ENCODE measurements around the gene MYT1. TPM values are rescaled to one million over a fixed set of nuclear protein-coding genes. Genes with fewer than 3 reads are reported as not detected.

Gene MYT1
- total RNA-seq, 1 donor from 2014 or later, result 0.74 TPM

GRCh38 chr20:64192406-64192805, 28.2 kb downstream of the MYT1 start:
- H3K27me3 Mint-ChIP-seq (ENCODE audit: unreplicated experiment), result no peaks in the 10 kb centered on the region
- no peak overlapping the region for H3K4me3 Mint-ChIP-seq (ENCODE audit: unreplicated experiment)
- H3K4me1 Mint-ChIP-seq (ENCODE audit: unreplicated experiment), result peaks cover 5% of the 10 kb centered on the region
- H3K27ac Mint-ChIP-seq (ENCODE audit: unreplicated experiment), result no peak overlapping the region
- H3K9me3 Mint-ChIP-seq (ENCODE audit: unreplicated experiment), result no peaks in the 10 kb centered on the region
- H3K36me3 Mint-ChIP-seq (ENCODE audit: low read depth, unreplicated experiment), result no peaks in the 10 kb centered on the region
- peak; percentile 47 for DNase-seq (ENCODE audit: low spot score)
- no peak for TF ChIP-seq CTCF (IDR thresholded peaks at IDR 0.05; ENCODE audit: unreplicated experiment)

- H3K4me1 Mint-ChIP-seq (ENCODE audit: unreplicated experiment), result peaks cover 5% of the 10 kb centered on the region
- H3K4me3 Mint-ChIP-seq (ENCODE audit: unreplicated experiment), result no peak overlapping the region
- H3K27me3 Mint-ChIP-seq (ENCODE audit: unreplicated experiment), result no peaks in the 10 kb centered on the region
- DNase-seq (ENCODE audit: low spot score), result no peak
- no peaks in the 10 kb centered on the region for H3K36me3 Mint-ChIP-seq (ENCODE audit: low read depth, unreplicated experiment)
- no peaks in the 10 kb centered on the region for H3K9me3 Mint-ChIP-seq (ENCODE audit: unreplicated experiment)
- no peak overlapping the region for H3K27ac Mint-ChIP-seq (ENCODE audit: unreplicated experiment)
- TF ChIP-seq CTCF (IDR thresholded peaks at IDR 0.05; ENCODE audit: unreplicated experiment), result no peak
These were observed 28.8 kb downstream of the MYT1 start for GRCh38 chr20:64193058-64193457.

GRCh38 chr20:64194269-64194668, 30.0 kb downstream of the MYT1 start:
- Mint-ChIP-seq H3K4me3 (ENCODE audit: unreplicated experiment) (no peak overlapping the region), H3K36me3 (ENCODE audit: low read depth, unreplicated experiment) (no peaks in the 10 kb centered on the region), H3K27me3 (ENCODE audit: unreplicated experiment) (peaks cover 2% of the 10 kb centered on the region), H3K9me3 (ENCODE audit: unreplicated experiment) (no peaks in the 10 kb centered on the region), H3K4me1 (ENCODE audit: unreplicated experiment) (peaks cover 3% of the 10 kb centered on the region), H3K27ac (ENCODE audit: unreplicated experiment) (no peak overlapping the region)
- no peak for DNase-seq (ENCODE audit: low spot score)
- no peak for TF ChIP-seq CTCF (IDR thresholded peaks at IDR 0.05; ENCODE audit: unreplicated experiment)

GRCh38 chr20:64196309-64196708, 32.1 kb downstream of the MYT1 start:
- Mint-ChIP-seq H3K27me3 (ENCODE audit: unreplicated experiment) (peaks cover 3% of the 10 kb centered on the region), H3K9me3 (ENCODE audit: unreplicated experiment) (no peaks in the 10 kb centered on the region), H3K4me1 (ENCODE audit: unreplicated experiment) (no peaks in the 10 kb centered on the region), H3K27ac (ENCODE audit: unreplicated experiment) (no peak overlapping the region), H3K4me3 (ENCODE audit: unreplicated experiment) (no peak overlapping the region), H3K36me3 (ENCODE audit: low read depth, unreplicated experiment) (no peaks in the 10 kb centered on the region)
- TF ChIP-seq CTCF (IDR thresholded peaks at IDR 0.05; ENCODE audit: unreplicated experiment), result no peak
- no peak for DNase-seq (ENCODE audit: low spot score)

GRCh38 chr20:64196847-64197306, 32.6 kb downstream of the MYT1 start:
- Mint-ChIP-seq H3K36me3 (ENCODE audit: low read depth, unreplicated experiment) (no peaks in the 10 kb centered on the region), H3K9me3 (ENCODE audit: unreplicated experiment) (no peaks in the 10 kb centered on the region), H3K4me1 (ENCODE audit: unreplicated experiment) (no peaks in the 10 kb centered on the region), H3K4me3 (ENCODE audit: unreplicated experiment) (no peak overlapping the region), H3K27ac (ENCODE audit: unreplicated experiment) (no peak overlapping the region), H3K27me3 (ENCODE audit: unreplicated experiment) (peaks cover 5% of the 10 kb centered on the region)
- TF ChIP-seq CTCF (IDR thresholded peaks at IDR 0.05; ENCODE audit: unreplicated experiment), result no peak
- DNase-seq (ENCODE audit: low spot score), result no peak

Measured in endothelial cell (in vitro differentiated cells).